ENCODE measurements around the gene SLC22A12.

The SLC22A12 gene

DNA sequence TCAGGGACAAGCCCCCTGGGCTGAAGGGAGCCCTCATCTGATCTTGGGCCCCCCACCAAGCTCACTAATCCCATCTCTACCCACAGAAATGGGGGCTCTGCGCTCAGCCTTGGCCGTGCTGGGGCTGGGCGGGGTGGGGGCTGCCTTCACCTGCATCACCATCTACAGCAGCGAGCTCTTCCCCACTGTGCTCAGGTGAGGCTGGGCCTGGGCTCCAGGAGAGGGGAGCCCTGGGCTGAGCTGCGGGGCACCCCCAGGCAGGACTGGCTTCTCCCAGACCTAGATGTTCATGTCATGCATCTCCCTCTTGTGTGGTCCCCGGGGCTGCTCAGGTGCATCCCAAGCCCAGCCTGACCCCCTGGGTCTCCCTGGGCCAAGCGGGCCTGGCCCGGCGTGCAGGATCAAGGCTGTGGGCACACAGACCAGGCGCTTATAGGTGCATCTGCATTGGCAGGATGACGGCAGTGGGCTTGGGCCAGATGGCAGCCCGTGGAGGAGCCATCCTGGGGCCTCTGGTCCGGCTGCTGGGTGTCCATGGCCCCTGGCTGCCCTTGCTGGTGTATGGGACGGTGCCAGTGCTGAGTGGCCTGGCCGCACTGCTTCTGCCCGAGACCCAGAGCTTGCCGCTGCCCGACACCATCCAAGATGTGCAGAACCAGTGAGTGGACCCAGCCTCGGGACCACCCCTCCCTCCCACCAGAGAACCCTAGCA is 9.4 kb downstream of the SLC22A12 start:
- H3K4me3 ChIP-seq (ENCODE audit: low read depth, low read length) = no peak overlapping the region
- no peak for DNase-seq (ENCODE audit: low read depth)
- TF ChIP-seq, protein P1, sequence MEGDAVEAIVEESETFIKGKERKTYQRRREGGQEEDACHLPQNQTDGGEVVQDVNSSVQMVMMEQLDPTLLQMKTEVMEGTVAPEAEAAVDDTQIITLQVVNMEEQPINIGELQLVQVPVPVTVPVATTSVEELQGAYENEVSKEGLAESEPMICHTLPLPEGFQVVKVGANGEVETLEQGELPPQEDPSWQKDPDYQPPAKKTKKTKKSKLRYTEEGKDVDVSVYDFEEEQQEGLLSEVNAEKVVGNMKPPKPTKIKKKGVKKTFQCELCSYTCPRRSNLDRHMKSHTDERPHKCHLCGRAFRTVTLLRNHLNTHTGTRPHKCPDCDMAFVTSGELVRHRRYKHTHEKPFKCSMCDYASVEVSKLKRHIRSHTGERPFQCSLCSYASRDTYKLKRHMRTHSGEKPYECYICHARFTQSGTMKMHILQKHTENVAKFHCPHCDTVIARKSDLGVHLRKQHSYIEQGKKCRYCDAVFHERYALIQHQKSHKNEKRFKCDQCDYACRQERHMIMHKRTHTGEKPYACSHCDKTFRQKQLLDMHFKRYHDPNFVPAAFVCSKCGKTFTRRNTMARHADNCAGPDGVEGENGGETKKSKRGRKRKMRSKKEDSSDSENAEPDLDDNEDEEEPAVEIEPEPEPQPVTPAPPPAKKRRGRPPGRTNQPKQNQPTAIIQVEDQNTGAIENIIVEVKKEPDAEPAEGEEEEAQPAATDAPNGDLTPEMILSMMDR (conservative IDR thresholded peaks at IDR 0.05; ENCODE audit: low read depth, low read length) = no peak

DNA sequence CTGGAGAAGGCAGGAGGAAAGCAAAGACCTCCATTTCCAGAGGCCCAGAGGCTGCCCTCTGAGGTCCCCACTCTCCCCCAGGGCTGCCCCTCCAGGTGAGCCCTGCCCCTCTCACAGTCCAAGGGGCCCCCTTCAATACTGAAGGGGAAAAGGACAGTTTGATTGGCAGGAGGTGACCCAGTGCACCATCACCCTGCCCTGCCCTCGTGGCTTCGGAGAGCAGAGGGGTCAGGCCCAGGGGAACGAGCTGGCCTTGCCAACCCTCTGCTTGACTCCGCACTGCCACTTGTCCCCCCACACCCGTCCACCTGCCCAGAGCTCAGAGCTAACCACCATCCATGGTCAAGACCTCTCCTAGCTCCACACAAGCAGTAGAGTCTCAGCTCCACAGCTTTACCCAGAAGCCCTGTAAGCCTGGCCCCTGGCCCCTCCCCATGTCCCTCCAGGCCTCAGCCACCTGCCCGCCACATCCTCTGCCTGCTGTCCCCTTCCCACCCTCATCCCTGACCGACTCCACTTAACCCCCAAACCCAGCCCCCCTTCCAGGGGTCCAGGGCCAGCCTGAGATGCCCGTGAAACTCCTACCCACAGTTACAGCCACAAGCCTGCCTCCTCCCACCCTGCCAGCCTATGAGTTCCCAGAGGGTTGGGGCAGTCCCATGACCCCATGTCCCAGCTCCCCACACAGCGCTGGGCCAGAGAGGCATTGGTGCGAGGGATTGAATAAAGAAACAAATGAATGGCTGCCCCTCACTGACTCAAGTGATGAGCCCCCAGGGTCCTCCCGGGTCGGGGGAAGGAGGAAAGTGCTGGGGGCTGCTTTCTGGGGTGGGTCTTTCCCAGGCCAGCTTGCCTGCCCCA is 10.8 kb downstream of the SLC22A12 start:
- TF ChIP-seq, protein P1 (conservative IDR thresholded peaks at IDR 0.05; ENCODE audit: low read depth, low read length) = no peak
- no peak overlapping the region for H3K4me3 ChIP-seq (ENCODE audit: low read depth, low read length)
- DNase-seq (ENCODE audit: low read depth) = no peak

DNA sequence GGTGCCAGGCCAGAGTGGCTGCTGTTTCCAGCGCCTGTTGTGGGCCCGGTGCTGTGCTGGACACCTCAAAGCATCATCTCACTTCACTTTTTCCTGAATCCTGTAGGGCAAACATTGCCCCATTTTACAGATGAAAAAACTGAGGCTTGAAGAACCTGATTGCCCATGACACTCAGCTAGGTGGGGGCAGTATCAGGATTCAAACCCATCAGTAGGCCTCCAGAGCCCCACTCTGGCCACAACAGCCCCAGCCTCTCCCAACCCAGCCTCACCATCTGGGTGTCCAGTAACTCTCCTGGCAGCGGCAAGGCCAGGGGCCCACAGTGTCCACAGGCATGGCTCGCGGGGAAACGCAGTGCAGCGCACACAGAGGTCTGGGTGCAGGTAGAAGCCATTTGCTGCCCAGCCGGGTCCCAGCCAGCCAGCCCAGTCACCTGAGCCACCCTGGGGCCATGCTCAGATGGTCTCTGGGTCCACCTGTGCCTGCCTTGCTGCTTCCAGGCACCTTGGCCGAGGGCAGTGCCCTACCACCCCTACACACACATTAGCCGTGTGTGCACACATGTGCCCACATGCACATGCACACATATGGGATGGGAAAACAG is 11.5 kb downstream of the SLC22A12 start:
- DNase-seq (ENCODE audit: low read depth) = no peak
- no peak overlapping the region for H3K4me3 ChIP-seq (ENCODE audit: low read depth, low read length)
- TF ChIP-seq, protein P1 (conservative IDR thresholded peaks at IDR 0.05; ENCODE audit: low read depth, low read length) = no peak

GRCh38 chr11:64603411-64604110 is 12.5 kb downstream of the SLC22A12 start:
- TF ChIP-seq, protein P1 (conservative IDR thresholded peaks at IDR 0.05; ENCODE audit: low read depth, low read length) = no peak
- no peak overlapping the region for H3K4me3 ChIP-seq (ENCODE audit: low read depth, low read length)

DNA sequence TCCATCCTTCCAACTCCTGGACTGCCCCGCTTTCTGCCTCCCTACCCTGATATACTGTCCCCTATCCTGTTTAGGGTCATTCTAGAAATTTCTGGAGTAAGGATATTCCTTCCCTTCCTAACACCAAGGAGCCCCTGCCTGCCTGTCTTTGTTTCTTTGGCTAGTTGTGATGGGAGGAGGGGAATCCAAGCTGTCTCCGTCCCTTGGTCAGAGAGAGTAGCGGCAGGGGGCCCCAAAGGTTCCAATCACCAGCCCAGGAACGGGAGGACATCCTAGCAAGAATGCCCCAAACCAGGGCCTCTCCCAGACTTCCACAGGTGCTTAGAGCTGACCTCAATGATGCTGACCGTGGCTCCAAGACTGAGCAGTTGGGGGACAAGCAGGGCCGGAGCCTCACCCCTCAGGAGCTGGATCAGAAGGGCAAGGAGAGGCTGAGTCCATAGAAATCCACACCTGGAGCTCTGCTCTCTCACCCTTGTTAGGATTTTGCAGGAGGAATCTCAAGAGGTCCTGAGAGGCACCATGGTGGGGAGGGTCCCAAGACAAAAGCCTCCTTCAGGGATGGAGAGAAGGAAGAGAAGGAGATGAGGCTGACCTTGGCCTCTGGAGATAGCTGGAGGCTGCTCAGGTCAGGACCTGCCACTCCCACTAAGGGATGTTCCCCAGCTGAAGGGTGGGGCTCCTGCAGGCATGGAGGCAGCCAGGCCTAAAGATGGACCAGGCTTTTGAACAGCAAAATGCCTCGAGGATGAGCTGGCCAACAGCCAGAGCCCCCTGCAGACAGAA is 13.6 kb downstream of the SLC22A12 start:
- H3K4me3 ChIP-seq (ENCODE audit: low read depth, low read length) = no peak overlapping the region
- TF ChIP-seq, protein P1 (conservative IDR thresholded peaks at IDR 0.05; ENCODE audit: low read depth, low read length) = no peak

More at GRCh38 chr11:64603411-64604110, 12.5 kb downstream of the SLC22A12 start:
- DNase-seq (ENCODE audit: low read depth) = no peak

DNA sequence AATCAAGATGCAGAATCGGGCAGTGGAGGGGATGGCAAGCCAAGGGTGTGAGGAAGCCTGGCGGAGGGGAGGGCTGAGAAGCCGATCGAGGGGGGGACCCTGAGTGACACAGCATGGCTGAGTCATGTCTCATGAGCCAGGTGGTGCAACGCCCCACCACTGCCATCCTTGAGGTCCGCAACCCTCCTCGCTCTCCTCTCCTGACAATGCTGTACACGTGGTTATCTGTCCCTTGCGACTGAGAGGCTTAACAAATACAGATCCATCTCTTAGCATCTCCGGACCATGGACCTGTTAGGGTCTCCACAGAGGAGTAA is 14.2 kb downstream of the SLC22A12 start:
- no peak overlapping the region for H3K4me3 ChIP-seq (ENCODE audit: low read depth, low read length)
- DNase-seq (ENCODE audit: low read depth) = no peak
- TF ChIP-seq, protein P1 (conservative IDR thresholded peaks at IDR 0.05; ENCODE audit: low read depth, low read length) = no peak

More for the DNA sequence above, 13.6 kb downstream of the SLC22A12 start:
- no peak for DNase-seq (ENCODE audit: low read depth)
